ENCODE data around the gene CHADL.

DNA sequence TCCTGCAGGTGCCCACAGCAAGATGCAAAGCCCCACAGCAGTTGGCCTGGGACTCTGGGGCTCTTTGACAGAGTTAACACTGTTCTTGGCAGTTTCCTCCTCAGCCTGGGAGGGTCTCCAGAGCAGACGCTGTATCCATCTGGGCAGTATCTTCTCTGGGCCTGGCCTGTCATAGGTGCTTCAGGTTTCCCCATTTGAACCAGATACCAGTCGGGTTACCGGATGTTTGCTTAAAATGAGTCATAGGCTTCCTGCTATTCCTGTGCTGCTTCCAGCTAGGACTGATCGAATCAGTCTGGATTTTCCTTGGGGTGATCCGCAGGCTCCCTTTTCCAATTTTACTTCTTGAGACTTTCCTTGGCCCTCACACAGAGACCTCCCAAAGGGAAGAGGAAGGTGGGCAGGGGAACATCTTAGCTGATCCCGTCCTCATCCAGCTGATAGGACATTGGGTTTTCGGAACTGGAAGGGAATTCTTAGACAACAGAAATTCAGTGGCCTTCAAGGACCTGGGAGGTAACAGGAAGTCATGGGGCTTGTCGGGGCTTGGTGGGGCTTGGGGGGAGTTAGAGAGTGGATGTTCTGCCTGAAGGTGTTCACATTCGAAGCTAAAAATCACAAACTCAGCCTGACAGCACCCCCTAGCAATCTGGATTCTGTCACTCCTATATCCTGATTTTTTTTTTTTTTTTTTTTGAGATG is 47.7 kb upstream of the CHADL start:
- TF ChIP-seq, protein P1, sequence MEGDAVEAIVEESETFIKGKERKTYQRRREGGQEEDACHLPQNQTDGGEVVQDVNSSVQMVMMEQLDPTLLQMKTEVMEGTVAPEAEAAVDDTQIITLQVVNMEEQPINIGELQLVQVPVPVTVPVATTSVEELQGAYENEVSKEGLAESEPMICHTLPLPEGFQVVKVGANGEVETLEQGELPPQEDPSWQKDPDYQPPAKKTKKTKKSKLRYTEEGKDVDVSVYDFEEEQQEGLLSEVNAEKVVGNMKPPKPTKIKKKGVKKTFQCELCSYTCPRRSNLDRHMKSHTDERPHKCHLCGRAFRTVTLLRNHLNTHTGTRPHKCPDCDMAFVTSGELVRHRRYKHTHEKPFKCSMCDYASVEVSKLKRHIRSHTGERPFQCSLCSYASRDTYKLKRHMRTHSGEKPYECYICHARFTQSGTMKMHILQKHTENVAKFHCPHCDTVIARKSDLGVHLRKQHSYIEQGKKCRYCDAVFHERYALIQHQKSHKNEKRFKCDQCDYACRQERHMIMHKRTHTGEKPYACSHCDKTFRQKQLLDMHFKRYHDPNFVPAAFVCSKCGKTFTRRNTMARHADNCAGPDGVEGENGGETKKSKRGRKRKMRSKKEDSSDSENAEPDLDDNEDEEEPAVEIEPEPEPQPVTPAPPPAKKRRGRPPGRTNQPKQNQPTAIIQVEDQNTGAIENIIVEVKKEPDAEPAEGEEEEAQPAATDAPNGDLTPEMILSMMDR (conservative IDR thresholded peaks at IDR 0.05; ENCODE audit: low read depth, low read length): no peak
- no peak for TF ChIP-seq MAFK (IDR thresholded peaks at IDR 0.05; ENCODE audit: low read depth, low read length)
- TF ChIP-seq RAD21 (IDR thresholded peaks at IDR 0.05; ENCODE audit: low read length): no peak
- TF ChIP-seq, protein P2, sequence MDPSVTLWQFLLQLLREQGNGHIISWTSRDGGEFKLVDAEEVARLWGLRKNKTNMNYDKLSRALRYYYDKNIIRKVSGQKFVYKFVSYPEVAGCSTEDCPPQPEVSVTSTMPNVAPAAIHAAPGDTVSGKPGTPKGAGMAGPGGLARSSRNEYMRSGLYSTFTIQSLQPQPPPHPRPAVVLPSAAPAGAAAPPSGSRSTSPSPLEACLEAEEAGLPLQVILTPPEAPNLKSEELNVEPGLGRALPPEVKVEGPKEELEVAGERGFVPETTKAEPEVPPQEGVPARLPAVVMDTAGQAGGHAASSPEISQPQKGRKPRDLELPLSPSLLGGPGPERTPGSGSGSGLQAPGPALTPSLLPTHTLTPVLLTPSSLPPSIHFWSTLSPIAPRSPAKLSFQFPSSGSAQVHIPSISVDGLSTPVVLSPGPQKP (IDR thresholded peaks at IDR 0.05; ENCODE audit: borderline replicate concordance, low read depth, low read length): no peak
- no peak for TF ChIP-seq POLR2A (IDR thresholded peaks at IDR 0.05; ENCODE audit: low read depth, low read length)
- TF ChIP-seq, protein P3, sequence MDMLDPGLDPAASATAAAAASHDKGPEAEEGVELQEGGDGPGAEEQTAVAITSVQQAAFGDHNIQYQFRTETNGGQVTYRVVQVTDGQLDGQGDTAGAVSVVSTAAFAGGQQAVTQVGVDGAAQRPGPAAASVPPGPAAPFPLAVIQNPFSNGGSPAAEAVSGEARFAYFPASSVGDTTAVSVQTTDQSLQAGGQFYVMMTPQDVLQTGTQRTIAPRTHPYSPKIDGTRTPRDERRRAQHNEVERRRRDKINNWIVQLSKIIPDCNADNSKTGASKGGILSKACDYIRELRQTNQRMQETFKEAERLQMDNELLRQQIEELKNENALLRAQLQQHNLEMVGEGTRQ (IDR thresholded peaks at IDR 0.05; ENCODE audit: low read depth, low read length): no peak
- peak; percentile 24; the same call in 1 of the 2 replicates for TF ChIP-seq CEBPB (IDR thresholded peaks at IDR 0.05; ENCODE audit: low read depth, low read length)
- no peak for TF ChIP-seq BHLHE40 (IDR thresholded peaks at IDR 0.05; ENCODE audit: low read depth, low read length)
- no peak for TF ChIP-seq SMC3 (IDR thresholded peaks at IDR 0.05; ENCODE audit: low read depth, low read length)
- TF ChIP-seq RFX5 (IDR thresholded peaks at IDR 0.05; ENCODE audit: low read depth, low read length): no peak

All from IMR-90 (cell line).